ENCODE results near the gene CIBAR2. TPM values are rescaled to one million over a fixed set of nuclear protein-coding genes. Genes with fewer than 3 reads are reported as not detected.

The CIBAR2 gene
- total and polyA plus RNA-seq, 2 experiments from 2014 or later: not detected

DNA sequence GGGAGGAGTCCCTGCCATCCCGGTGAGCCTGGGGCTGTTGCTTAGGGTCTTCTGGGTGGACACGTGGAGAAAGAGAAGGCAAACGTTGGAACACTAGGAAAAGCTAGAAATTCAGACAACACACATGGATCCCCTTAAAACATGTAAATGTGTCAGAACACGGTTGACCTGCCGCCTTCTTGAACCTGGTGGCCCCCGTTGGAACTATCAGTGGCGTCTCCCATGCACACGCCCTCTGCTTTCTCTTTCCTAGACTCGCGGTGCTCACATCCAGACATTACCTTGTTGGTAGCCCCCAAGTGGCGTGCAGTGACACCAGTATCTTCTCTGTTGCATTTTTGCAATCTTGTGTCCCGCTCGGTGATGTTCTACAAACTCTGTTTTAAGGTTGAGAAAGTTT is 18.6 kb downstream of the CIBAR2 start (continued):
- TF ChIP-seq, protein P1, sequence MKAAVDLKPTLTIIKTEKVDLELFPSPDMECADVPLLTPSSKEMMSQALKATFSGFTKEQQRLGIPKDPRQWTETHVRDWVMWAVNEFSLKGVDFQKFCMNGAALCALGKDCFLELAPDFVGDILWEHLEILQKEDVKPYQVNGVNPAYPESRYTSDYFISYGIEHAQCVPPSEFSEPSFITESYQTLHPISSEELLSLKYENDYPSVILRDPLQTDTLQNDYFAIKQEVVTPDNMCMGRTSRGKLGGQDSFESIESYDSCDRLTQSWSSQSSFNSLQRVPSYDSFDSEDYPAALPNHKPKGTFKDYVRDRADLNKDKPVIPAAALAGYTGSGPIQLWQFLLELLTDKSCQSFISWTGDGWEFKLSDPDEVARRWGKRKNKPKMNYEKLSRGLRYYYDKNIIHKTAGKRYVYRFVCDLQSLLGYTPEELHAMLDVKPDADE (IDR thresholded peaks at IDR 0.05): no peak
- TF ChIP-seq POLR2AphosphoS5 (IDR thresholded peaks at IDR 0.05; ENCODE audit: low read depth): no peak
- TF ChIP-seq ZNF331 (CRISPR knock-in tag; IDR thresholded peaks at IDR 0.05; ENCODE audit: low read depth): no peak
- TF ChIP-seq STAT1 (IDR thresholded peaks at IDR 0.05; ENCODE audit: unreplicated experiment): no peak

DNA sequence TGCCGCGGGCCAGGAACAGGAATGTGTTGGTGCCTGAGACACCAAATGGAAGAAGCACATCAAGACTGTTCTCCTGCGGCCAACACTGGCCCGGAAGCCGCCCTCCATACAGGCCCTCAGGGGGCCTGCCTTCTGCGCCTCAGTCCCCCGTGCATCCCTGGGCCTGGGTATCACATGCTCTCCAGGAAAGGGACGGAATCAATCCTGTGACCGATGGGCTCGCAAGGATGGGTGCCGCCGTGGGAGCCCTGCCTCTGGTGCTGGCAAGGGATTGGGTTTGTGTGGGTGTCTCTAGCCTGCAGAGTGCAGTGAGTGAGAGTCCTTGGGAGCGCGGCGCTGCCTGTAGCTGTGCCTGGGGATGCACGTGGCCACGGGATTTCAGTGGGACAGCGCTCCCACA is 19.4 kb downstream of the CIBAR2 start:
- ATAC-seq (no peak; the same call in 2 of the 3 replicates), DNase-seq (ENCODE audit: low spot score) (no peak)
- Histone ChIP-seq H3F3A (replicated peaks; ENCODE audit: low read depth) (no peaks in the 10 kb centered on the region), H2AFZ (no peak overlapping the region), H3K4me2 (no peak overlapping the region), H4K20me1 (replicated peaks; ENCODE audit: insufficient read depth) (no peaks in the 10 kb centered on the region), H3K9me2 (ENCODE audit: insufficient read depth) (no peaks in the 10 kb centered on the region), H3K27me3 (ENCODE audit: insufficient read depth) (no peaks in the 10 kb centered on the region), H3K27ac (ENCODE audit: low read depth) (no peak overlapping the region), H3K4me1 (ENCODE audit: insufficient read depth) (0 out of 2 replicates have a peak, but pooled peaks cover 3% of the 10 kb centered on the region), H3K4me3 (no peak overlapping the region), H3K79me2 (replicated peaks; ENCODE audit: insufficient read depth) (no peaks in the 10 kb centered on the region), H3K36me3 (ENCODE audit: insufficient read depth) (no peaks in the 10 kb centered on the region)
- Mint-ChIP-seq H3K36me3 (ENCODE audit: low read depth) (no peaks in the 10 kb centered on the region), H3K27ac (no peak overlapping the region), H3K4me1 (peaks cover 9% of the 10 kb centered on the region; the same call in 2 of the 3 replicates), H3K9me3 (no peaks in the 10 kb centered on the region), H3K27me3 (ENCODE audit: insufficient read depth, low read depth, poor library complexity) (peaks cover 9% of the 10 kb centered on the region), H3K4me3 (no peak overlapping the region)
- TF ChIP-seq EZH2 (IDR thresholded peaks at IDR 0.05; ENCODE audit: low read depth, unreplicated experiment) (no peak), ZNF114 (CRISPR knock-in tag; IDR thresholded peaks at IDR 0.05) (no peak), EZH2phosphoT487 (IDR thresholded peaks at IDR 0.05; ENCODE audit: unreplicated experiment) (no peak), JUNB (IDR thresholded peaks at IDR 0.05; ENCODE audit: unreplicated experiment) (no peak), POLR2AphosphoS5 (IDR thresholded peaks at IDR 0.05; ENCODE audit: low read depth) (no peak), NANOG (IDR thresholded peaks at IDR 0.05; ENCODE audit: borderline replicate concordance) (no peak), ZNF331 (CRISPR knock-in tag; IDR thresholded peaks at IDR 0.05; ENCODE audit: low read depth) (no peak), STAT1 (IDR thresholded peaks at IDR 0.05; ENCODE audit: unreplicated experiment) (no peak), CREB1 (CRISPR knock-in tag; IDR thresholded peaks at IDR 0.05; ENCODE audit: low read depth) (no peak)
- TF ChIP-seq, protein P2, sequence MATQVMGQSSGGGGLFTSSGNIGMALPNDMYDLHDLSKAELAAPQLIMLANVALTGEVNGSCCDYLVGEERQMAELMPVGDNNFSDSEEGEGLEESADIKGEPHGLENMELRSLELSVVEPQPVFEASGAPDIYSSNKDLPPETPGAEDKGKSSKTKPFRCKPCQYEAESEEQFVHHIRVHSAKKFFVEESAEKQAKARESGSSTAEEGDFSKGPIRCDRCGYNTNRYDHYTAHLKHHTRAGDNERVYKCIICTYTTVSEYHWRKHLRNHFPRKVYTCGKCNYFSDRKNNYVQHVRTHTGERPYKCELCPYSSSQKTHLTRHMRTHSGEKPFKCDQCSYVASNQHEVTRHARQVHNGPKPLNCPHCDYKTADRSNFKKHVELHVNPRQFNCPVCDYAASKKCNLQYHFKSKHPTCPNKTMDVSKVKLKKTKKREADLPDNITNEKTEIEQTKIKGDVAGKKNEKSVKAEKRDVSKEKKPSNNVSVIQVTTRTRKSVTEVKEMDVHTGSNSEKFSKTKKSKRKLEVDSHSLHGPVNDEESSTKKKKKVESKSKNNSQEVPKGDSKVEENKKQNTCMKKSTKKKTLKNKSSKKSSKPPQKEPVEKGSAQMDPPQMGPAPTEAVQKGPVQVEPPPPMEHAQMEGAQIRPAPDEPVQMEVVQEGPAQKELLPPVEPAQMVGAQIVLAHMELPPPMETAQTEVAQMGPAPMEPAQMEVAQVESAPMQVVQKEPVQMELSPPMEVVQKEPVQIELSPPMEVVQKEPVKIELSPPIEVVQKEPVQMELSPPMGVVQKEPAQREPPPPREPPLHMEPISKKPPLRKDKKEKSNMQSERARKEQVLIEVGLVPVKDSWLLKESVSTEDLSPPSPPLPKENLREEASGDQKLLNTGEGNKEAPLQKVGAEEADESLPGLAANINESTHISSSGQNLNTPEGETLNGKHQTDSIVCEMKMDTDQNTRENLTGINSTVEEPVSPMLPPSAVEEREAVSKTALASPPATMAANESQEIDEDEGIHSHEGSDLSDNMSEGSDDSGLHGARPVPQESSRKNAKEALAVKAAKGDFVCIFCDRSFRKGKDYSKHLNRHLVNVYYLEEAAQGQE (IDR thresholded peaks at IDR 0.05; ENCODE audit: unreplicated experiment): no peak
- TF ChIP-seq, protein P3, sequence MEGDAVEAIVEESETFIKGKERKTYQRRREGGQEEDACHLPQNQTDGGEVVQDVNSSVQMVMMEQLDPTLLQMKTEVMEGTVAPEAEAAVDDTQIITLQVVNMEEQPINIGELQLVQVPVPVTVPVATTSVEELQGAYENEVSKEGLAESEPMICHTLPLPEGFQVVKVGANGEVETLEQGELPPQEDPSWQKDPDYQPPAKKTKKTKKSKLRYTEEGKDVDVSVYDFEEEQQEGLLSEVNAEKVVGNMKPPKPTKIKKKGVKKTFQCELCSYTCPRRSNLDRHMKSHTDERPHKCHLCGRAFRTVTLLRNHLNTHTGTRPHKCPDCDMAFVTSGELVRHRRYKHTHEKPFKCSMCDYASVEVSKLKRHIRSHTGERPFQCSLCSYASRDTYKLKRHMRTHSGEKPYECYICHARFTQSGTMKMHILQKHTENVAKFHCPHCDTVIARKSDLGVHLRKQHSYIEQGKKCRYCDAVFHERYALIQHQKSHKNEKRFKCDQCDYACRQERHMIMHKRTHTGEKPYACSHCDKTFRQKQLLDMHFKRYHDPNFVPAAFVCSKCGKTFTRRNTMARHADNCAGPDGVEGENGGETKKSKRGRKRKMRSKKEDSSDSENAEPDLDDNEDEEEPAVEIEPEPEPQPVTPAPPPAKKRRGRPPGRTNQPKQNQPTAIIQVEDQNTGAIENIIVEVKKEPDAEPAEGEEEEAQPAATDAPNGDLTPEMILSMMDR (conservative IDR thresholded peaks at IDR 0.05; ENCODE audit: low read depth in 2 of 2): no peak
- TF ChIP-seq, protein P4, sequence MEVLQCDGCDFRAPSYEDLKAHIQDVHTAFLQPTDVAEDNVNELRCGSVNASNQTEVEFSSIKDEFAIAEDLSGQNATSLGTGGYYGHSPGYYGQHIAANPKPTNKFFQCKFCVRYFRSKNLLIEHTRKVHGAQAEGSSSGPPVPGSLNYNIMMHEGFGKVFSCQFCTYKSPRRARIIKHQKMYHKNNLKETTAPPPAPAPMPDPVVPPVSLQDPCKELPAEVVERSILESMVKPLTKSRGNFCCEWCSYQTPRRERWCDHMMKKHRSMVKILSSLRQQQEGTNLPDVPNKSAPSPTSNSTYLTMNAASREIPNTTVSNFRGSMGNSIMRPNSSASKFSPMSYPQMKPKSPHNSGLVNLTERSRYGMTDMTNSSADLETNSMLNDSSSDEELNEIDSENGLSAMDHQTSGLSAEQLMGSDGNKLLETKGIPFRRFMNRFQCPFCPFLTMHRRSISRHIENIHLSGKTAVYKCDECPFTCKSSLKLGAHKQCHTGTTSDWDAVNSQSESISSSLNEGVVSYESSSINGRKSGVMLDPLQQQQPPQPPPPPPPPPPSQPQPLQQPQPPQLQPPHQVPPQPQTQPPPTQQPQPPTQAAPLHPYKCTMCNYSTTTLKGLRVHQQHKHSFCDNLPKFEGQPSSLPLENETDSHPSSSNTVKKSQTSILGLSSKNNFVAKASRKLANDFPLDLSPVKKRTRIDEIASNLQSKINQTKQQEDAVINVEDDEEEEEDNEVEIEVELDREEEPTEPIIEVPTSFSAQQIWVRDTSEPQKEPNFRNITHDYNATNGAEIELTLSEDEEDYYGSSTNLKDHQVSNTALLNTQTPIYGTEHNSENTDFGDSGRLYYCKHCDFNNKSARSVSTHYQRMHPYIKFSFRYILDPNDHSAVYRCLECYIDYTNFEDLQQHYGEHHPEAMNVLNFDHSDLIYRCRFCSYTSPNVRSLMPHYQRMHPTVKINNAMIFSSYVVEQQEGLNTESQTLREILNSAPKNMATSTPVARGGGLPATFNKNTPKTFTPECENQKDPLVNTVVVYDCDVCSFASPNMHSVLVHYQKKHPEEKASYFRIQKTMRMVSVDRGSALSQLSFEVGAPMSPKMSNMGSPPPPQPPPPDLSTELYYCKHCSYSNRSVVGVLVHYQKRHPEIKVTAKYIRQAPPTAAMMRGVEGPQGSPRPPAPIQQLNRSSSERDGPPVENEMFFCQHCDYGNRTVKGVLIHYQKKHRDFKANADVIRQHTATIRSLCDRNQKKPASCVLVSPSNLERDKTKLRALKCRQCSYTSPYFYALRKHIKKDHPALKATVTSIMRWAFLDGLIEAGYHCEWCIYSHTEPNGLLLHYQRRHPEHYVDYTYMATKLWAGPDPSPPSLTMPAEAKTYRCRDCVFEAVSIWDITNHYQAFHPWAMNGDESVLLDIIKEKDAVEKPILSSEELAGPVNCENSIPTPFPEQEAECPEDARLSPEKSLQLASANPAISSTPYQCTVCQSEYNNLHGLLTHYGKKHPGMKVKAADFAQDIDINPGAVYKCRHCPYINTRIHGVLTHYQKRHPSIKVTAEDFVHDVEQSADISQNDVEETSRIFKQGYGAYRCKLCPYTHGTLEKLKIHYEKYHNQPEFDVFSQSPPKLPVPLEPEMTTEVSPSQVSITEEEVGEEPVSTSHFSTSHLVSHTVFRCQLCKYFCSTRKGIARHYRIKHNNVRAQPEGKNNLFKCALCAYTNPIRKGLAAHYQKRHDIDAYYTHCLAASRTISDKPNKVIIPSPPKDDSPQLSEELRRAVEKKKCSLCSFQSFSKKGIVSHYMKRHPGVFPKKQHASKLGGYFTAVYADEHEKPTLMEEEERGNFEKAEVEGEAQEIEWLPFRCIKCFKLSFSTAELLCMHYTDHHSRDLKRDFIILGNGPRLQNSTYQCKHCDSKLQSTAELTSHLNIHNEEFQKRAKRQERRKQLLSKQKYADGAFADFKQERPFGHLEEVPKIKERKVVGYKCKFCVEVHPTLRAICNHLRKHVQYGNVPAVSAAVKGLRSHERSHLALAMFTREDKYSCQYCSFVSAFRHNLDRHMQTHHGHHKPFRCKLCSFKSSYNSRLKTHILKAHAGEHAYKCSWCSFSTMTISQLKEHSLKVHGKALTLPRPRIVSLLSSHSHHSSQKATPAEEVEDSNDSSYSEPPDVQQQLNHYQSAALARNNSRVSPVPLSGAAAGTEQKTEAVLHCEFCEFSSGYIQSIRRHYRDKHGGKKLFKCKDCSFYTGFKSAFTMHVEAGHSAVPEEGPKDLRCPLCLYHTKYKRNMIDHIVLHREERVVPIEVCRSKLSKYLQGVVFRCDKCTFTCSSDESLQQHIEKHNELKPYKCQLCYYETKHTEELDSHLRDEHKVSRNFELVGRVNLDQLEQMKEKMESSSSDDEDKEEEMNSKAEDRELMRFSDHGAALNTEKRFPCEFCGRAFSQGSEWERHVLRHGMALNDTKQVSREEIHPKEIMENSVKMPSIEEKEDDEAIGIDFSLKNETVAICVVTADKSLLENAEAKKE (CRISPR knock-in tag; IDR thresholded peaks at IDR 0.05): no peak
